Psoas muscle (tissue), 8 donors: ENCODE measurements around the gene RSL1D1. TPM values are rescaled to one million over a fixed set of nuclear protein-coding genes. Genes with fewer than 3 reads are reported as not detected.

Source experiments
- ATAC-seq, 4 donors: fragments of 200-7000 bp; cut with Tn5 transposase; one replicate each; pipeline ENCODE4 v1.9.1; 2020; ENCODE audit warnings: moderate library complexity in 3 of 4, mild to moderate bottlenecking in 2 of 4
- DNase-seq, 2 donors: peaks; one replicate each; pipeline ENCODE4 v3.0.0-alpha.2; 2020
- H3K27ac ChIP-seq: fragments of 200-600 bp; one replicate; pipeline ENCODE4 v1.8.0; 2022
- H3K27me3 ChIP-seq, 3 donors: fragments of 200-600 bp in 1 of 3; one replicate each; pipeline versions ENCODE4 v1.6.1 to v1.8.0; 2013 to 2022; ENCODE audit warnings: low read length in 2 of 3, mild to moderate bottlenecking in 2 of 3, moderate library complexity in 1 of 3; ENCODE audit not compliant: insufficient read depth in 3 of 3
- H3K36me3 ChIP-seq, 2 donors: fragments of 200-600 bp in 1 of 2; one replicate each; pipeline versions ENCODE4 v1.6.1 to v1.8.0; 2013 to 2022; ENCODE audit warnings: low read depth in 1 of 2, mild to moderate bottlenecking in 1 of 2, moderate library complexity in 1 of 2; ENCODE audit not compliant: insufficient read depth in 1 of 2
- H3K4me1 ChIP-seq: fragments of 200-600 bp; one replicate; pipeline ENCODE4 v1.8.0; 2022
- H3K4me3 ChIP-seq: fragments of 200-600 bp; one replicate; pipeline ENCODE4 v1.8.0; 2022; ENCODE audit warnings: mild to moderate bottlenecking
- H3K9me3 ChIP-seq: fragments of 200-600 bp; one replicate; pipeline ENCODE4 v1.8.0; 2022
- WGBS, 3 donors: extraction: QIAGEN DNeasy Blood & Tissue Kit; methylation state at CpG; one replicate each; pipeline versions ENCODE4 v1.1.6 to v1.1.7; 2013; 5-methylcytosine and 5-hydroxymethylcytosine counted together
- intact Hi-C, 2 donors: fragments of 100-400 bp; cut with DNase I; formaldehyde crosslinking; loops; one replicate each; pipeline versions ENCODE4 v1.11.0 to v1.14.2; 2022
- polyA plus RNA-seq, 3 donors: library from polyadenylated mRNA; stranded (reverse); fragments of 200-250 nt; gene quantifications; one replicate each; pipeline ENCODE4 v1.2.3, GENCODE V29; 2013
- total RNA-seq, 4 donors: library from RNA; stranded (reverse); fragmentation: NEBNext Ultra II Directional in 2 of 4; extraction: Animal tissue kit (Norgen Biotek cat#: 25700) in 2 of 4; gene quantifications; one replicate each; pipeline versions ENCODE4 v1.2.1 to v1.2.4, GENCODE V29; 2021 to 2023
- TF ChIP-seq, protein P1 (sequence below): fragments of 200-600 bp; IDR thresholded peaks from one replicate; pipeline ENCODE4 v1.8.0; 2022; ENCODE audit warnings: antibody characterized with exemption
- donor health status: healthy with polysubstance abuse.
- donor health status: DM: no; HTN: no; CAD: no; lungs with moderate emphysema.
- donor health status: Bipolar disorder and iron deficiency.
- donor health status: healthy.
- donor health status: DM: yes; HTN: yes; CAD: no.
- donor health status: DM: no; HTN: no; CAD: no.
- donor health status: DM: no; HTN: no; CAD: no.
- donor health status: DM: yes; HTN: yes; CAD: no.

RSL1D1 gene
- total and polyA plus RNA-seq, 7 donors, result 197 to 271 (median 241) TPM

- H3K36me3 ChIP-seq, result peaks cover 9 to 55% of the 10 kb centered on the region in 2 donors
Observed at GRCh38 chr16:11870399-11870798, 19.1 kb upstream of the RSL1D1 start.

GRCh38 chr16:11869353-11870228, 18.2 kb upstream of the RSL1D1 start:
- TF ChIP-seq, protein P1, sequence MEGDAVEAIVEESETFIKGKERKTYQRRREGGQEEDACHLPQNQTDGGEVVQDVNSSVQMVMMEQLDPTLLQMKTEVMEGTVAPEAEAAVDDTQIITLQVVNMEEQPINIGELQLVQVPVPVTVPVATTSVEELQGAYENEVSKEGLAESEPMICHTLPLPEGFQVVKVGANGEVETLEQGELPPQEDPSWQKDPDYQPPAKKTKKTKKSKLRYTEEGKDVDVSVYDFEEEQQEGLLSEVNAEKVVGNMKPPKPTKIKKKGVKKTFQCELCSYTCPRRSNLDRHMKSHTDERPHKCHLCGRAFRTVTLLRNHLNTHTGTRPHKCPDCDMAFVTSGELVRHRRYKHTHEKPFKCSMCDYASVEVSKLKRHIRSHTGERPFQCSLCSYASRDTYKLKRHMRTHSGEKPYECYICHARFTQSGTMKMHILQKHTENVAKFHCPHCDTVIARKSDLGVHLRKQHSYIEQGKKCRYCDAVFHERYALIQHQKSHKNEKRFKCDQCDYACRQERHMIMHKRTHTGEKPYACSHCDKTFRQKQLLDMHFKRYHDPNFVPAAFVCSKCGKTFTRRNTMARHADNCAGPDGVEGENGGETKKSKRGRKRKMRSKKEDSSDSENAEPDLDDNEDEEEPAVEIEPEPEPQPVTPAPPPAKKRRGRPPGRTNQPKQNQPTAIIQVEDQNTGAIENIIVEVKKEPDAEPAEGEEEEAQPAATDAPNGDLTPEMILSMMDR, result no peak
- no peak overlapping the region for H3K27ac ChIP-seq
- no peaks in the 10 kb centered on the region for H3K27me3 ChIP-seq
- H3K36me3 ChIP-seq, result peaks cover 9 to 48% of the 10 kb centered on the region in 2 donors
- intact Hi-C loops, result loop anchor here in 1 of 2 donors (5.0 kb wide), 1 partner anchor 33 kb away; no protein-coding TSS in a partner anchor
- DNase-seq (no peak), ATAC-seq (no peak)
- H3K4me1 ChIP-seq, result peaks cover 25% of the 10 kb centered on the region
- 51 to 57% (median 53%) methylated on average over 8 of the region's 8 CpGs for WGBS, 3 donors
- no peaks in the 10 kb centered on the region for H3K9me3 ChIP-seq
- no peak overlapping the region for H3K4me3 ChIP-seq

More at GRCh38 chr16:11870399-11870798, 19.1 kb upstream of the RSL1D1 start:
- TF ChIP-seq, protein P1, result no peak
- no peak for ATAC-seq
- WGBS, 3 donors, result 30 to 43% (median 38%) methylated on average over 3 of the region's 3 CpGs
- Histone ChIP-seq H3K4me1 (peaks cover 25% of the 10 kb centered on the region), H3K9me3 (no peaks in the 10 kb centered on the region), H3K27me3 (no peaks in the 10 kb centered on the region), H3K27ac (no peak overlapping the region), H3K4me3 (no peak overlapping the region)
- no peak for DNase-seq
- intact Hi-C loops, result no loop called here

- no peak for DNase-seq
- Histone ChIP-seq H3K4me1 (peaks cover 25% of the 10 kb centered on the region), H3K9me3 (no peaks in the 10 kb centered on the region), H3K4me3 (no peak overlapping the region), H3K27me3 (no peaks in the 10 kb centered on the region), H3K27ac (no peak overlapping the region), H3K36me3 (peaks cover 9 to 37% of the 10 kb centered on the region in 2 donors)
- ATAC-seq, result no peak
- intact Hi-C loops, result loop anchor here in 1 of 2 donors (5.0 kb wide), 1 partner anchor 34 kb away; no protein-coding TSS in a partner anchor
- TF ChIP-seq, protein P1, result no peak
- 79 to 83% (median 82%) methylated on average over 2 of the region's 2 CpGs for WGBS, 3 donors
Observed at GRCh38 chr16:11868412-11868980, 17.2 kb upstream of the RSL1D1 start.

GRCh38 chr16:11862489-11862888, 11.1 kb upstream of the RSL1D1 start:
- no peak for ATAC-seq
- Histone ChIP-seq H3K4me1 (peaks cover 19% of the 10 kb centered on the region), H3K9me3 (no peaks in the 10 kb centered on the region), H3K36me3 (no peaks in the 10 kb centered on the region), H3K27me3 (no peaks in the 10 kb centered on the region), H3K4me3 (no peak overlapping the region), H3K27ac (peak overlapping the region; percentile 41)
- TF ChIP-seq, protein P1, result no peak
- DNase-seq, result no peak
- intact Hi-C loops, result no loop called here
- 46 to 74% (median 50%) methylated on average over 2 of the region's 2 CpGs for WGBS, 3 donors
